CD4-positive, alpha-beta memory T cell (primary cell): ENCODE results near the gene SFTPB. TPM values are rescaled to one million over a fixed set of nuclear protein-coding genes. Genes with fewer than 3 reads are reported as not detected.
"Not testable (repeated sequence)": the region's sequence is repeated elsewhere in the genome, so short reads cannot be mapped to it uniquely, and the experiment has no call there.

Experiments used
- CTCF ChIA-PET: fragments of 350-600 bp; sonication (Branson Sonifier 250); formaldehyde crosslinking; loops from one replicate; lab custom pipeline; 2021; ENCODE audit warnings: inconsistent platforms; ENCODE audit not compliant: partially characterized antibody; lab: Charles Lee
- POLR2A ChIA-PET: fragments of 350-600 bp; sonication (Branson Sonifier 250); formaldehyde crosslinking; loops from one replicate; lab custom pipeline; 2021; ENCODE audit not compliant: partially characterized antibody; lab: Charles Lee
- DNase-seq, 5 donors: peaks; one replicate each; pipeline versions ENCODE4 v3.0.0 to v3.0.0-alpha.2; 2020 to 2022; ENCODE audit warnings: mixed read lengths in 1 of 5
- H3K27ac ChIP-seq: one replicate; pipeline ENCODE4 v1.7.0; 2013; ENCODE audit warnings: low read depth, low read length
- H3K27me3 ChIP-seq: 2 replicates; pipeline ENCODE4 v1.7.0; 2013; ENCODE audit warnings: mild to moderate bottlenecking, low read length, moderate library complexity; ENCODE audit not compliant: insufficient read depth
- H3K36me3 ChIP-seq: 2 replicates; pipeline ENCODE4 v1.7.0; 2013; ENCODE audit warnings: mild to moderate bottlenecking, low read length, moderate library complexity; ENCODE audit not compliant: insufficient read depth
- H3K4me1 ChIP-seq: 2 replicates; pipeline ENCODE4 v1.7.0; 2013; ENCODE audit warnings: mild to moderate bottlenecking, low read length, moderate library complexity; ENCODE audit not compliant: insufficient read depth
- H3K4me3 ChIP-seq, 2 donors: one replicate each; pipeline ENCODE4 v1.7.0; 2013; ENCODE audit warnings: low read length in 2 of 2, mild to moderate bottlenecking in 1 of 2
- H3K9me3 ChIP-seq, 2 donors: one replicate each; pipeline ENCODE4 v1.7.0; 2013; ENCODE audit warnings: low read length in 2 of 2, control low read depth in 1 of 2; ENCODE audit not compliant: control insufficient read depth in 1 of 2
- H3K27ac Mint-ChIP-seq, 7 donors: one replicate each; pipeline ENCODE4 v1.8.0; 2020 to 2021; ENCODE audit warnings: mixed read lengths in 7 of 7, mild to moderate bottlenecking in 6 of 7, inconsistent platforms in 3 of 7, moderate library complexity in 3 of 7
- H3K27me3 Mint-ChIP-seq, 2 donors: one replicate each; pipeline ENCODE4 v1.8.0; 2020 to 2021; ENCODE audit warnings: mixed read lengths in 2 of 2
- H3K36me3 Mint-ChIP-seq, 2 donors: one replicate each; pipeline ENCODE4 v1.8.0; 2020 to 2021; ENCODE audit warnings: mixed read lengths in 2 of 2, inconsistent platforms in 1 of 2, mild to moderate bottlenecking in 1 of 2
- H3K4me1 Mint-ChIP-seq, 4 donors: one replicate each; pipeline ENCODE4 v1.8.0; 2020 to 2021; ENCODE audit warnings: mixed read lengths in 4 of 4, mild to moderate bottlenecking in 1 of 4
- H3K4me3 Mint-ChIP-seq, 8 donors: one replicate each; pipeline ENCODE4 v1.8.0; 2020 to 2021; ENCODE audit warnings: mixed read lengths in 8 of 8, mild to moderate bottlenecking in 7 of 8, moderate library complexity in 6 of 8, inconsistent platforms in 3 of 8
- H3K9me3 Mint-ChIP-seq, 8 donors: one replicate each; pipeline ENCODE4 v1.8.0; 2020 to 2021; ENCODE audit warnings: mixed read lengths in 8 of 8, mild to moderate bottlenecking in 5 of 8, inconsistent platforms in 3 of 8, moderate library complexity in 1 of 8
- intact Hi-C: fragments of 100-400 bp; cut with micrococcal nuclease; formaldehyde crosslinking; loops from one replicate; pipeline ENCODE4 v1.15.1; 2023
- polyA plus RNA-seq, 2 donors: library from polyadenylated mRNA; unstranded; fragments of 300-500 nt; fragmentation: Illumina TruSeq; gene quantifications; one replicate each; pipeline ENCODE4 v1.2.3, GENCODE V29; 2021
- total RNA-seq, 2 experiments: library from RNA; stranded (reverse); gene quantifications; one replicate each; pipeline ENCODE4 v1.2.3, GENCODE V29; 2021

SFTPB gene
- total and polyA plus RNA-seq, 4 experiments from 2014 or later, result not detected

DNA sequence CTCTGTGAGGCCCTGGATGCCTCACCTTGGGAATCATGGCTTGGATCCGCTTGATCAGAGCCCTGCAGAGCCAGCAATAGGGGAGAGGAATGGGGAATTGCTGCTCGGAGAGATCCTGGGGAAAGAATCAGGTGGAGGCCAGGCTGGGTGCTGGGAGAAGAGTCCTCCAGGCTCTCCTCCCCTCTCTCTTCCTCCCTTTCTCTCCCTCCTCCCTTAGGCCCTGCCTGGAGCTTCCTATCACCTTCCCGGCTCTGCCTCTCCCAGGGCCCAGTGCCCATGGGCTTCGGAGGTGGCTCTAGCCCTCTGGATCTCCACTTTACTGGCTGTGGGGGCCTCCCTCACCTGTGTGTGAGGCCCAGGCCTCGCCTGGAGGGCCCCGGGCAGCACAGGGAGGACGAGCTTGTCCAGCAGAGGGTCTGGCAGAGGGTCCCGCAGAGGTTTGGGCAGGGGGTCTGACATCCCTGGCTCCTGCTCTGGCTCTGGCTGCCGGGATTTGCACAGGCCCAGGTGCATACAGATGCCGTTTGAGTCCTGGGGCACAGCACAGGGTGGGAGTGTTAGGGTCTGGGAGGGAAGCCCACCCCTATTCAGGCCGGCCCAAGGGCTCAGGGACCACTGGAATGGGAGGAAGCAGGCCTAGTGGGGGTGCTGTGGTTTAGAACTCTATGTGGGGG lies 2.6 kb downstream of the SFTPB start:
- intact Hi-C loops, result no loop called here
- H3K36me3 Mint-ChIP-seq, result no peaks in the 10 kb centered on the region
- no peak overlapping the region for H3K27ac ChIP-seq
- ChIA-PET POLR2A (no interaction called here), CTCF (no interaction called here)
- H3K27me3 ChIP-seq, result no peaks in the 10 kb centered on the region
- no peaks in the 10 kb centered on the region for H3K9me3 ChIP-seq
- no peaks in the 10 kb centered on the region for H3K4me1 Mint-ChIP-seq
- H3K4me1 ChIP-seq, result no peaks in the 10 kb centered on the region
- H3K9me3 Mint-ChIP-seq, result no peaks in the 10 kb centered on the region
- no peaks in the 10 kb centered on the region for H3K27me3 Mint-ChIP-seq
- no peak overlapping the region for H3K4me3 ChIP-seq
- no peak for DNase-seq
- H3K4me3 Mint-ChIP-seq, result no peak overlapping the region
- H3K27ac Mint-ChIP-seq, result no peak overlapping the region
- H3K36me3 ChIP-seq, result no peaks in the 10 kb centered on the region

DNA sequence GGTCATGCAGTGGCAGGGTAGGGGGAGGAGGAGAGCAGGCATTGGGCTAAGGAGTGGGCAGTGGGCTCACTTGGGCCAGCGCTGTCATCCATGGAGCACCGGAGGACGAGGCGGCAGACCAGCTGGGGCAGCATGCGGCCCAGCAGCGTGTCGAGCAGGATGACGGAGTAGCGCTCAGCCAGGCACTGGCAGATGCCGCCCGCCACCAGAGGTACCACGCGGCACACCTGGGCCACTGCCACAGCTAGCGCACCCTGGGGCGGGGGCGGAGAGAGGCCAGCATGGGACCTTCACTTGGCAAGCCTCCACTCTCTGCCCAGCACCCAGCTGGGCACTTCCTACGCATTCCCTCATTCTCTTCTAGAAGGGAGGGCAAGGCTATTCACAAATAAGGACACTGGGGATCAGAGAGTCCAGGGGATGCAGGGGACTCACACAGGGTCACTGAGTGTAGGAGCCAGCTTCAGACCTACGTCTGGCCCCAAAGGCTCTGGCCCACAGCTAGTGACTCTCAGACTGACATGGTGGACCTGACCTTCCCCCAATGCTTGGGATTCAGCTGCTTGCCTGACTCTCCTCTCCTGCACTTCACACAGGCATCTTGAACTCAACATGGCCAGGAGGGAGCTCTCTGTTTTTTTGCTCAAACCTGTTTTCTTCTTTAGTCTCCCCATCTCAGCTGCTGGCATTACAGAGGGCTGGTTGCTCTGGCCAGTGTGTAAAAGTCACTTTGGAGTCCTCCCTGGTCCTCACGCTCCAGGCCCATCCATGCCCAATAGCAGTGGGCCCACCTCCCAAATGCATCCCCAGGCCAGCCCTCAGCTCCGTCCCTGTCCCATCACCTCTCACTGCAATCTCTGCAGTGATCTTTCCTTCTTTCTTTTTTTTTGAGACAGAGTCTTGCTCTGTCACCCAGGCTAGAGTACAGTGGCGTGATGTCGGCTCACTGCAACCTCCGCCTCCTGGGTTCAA lies 4.1 kb downstream of the SFTPB start:
- Histone ChIP-seq H3K4me1 (no peaks in the 10 kb centered on the region), H3K36me3 (no peaks in the 10 kb centered on the region), H3K9me3 (no peaks in the 10 kb centered on the region), H3K4me3 (no peak overlapping the region), H3K27me3 (no peaks in the 10 kb centered on the region), H3K27ac (no peak overlapping the region)
- no peaks in the 10 kb centered on the region for H3K9me3 Mint-ChIP-seq
- DNase-seq, result no peak
- intact Hi-C loops, result no loop called here
- no peaks in the 10 kb centered on the region for H3K27me3 Mint-ChIP-seq
- H3K27ac Mint-ChIP-seq, result peak overlapping the region in 1 of 7 donors; percentile 5
- CTCF ChIA-PET, result interaction anchor here (0.5 kb wide), 1 partner anchor 11 kb away, joined by 3 read pairs; no protein-coding TSS in a partner anchor
- POLR2A ChIA-PET, result interaction anchor here (0.6 kb wide), 1 partner anchor 882 kb away, joined by 3 read pairs; no protein-coding TSS in a partner anchor
- no peak overlapping the region for H3K4me3 Mint-ChIP-seq
- H3K4me1 Mint-ChIP-seq, result no peaks in the 10 kb centered on the region
- H3K36me3 Mint-ChIP-seq, result peaks cover 2 to 4% of the 10 kb centered on the region in 2 donors

GRCh38 chr2:85662899-85663593 lies 5.0 kb downstream of the SFTPB start:
- CTCF ChIA-PET, result interaction anchor here (0.5 kb wide), 1 partner anchor 10 kb away, joined by 3 read pairs; no protein-coding TSS in a partner anchor
- POLR2A ChIA-PET, result no interaction called here

GRCh38 chr2:85661139-85661858 lies 6.7 kb downstream of the SFTPB start:
- no peaks in the 10 kb centered on the region for H3K9me3 ChIP-seq
- CTCF ChIA-PET, result interaction anchor here (1.2 kb wide), 1 partner anchor 29 kb away, joined by 4 read pairs; no protein-coding TSS in a partner anchor
- DNase-seq, result no peak
- no peak overlapping the region for H3K4me3 Mint-ChIP-seq
- H3K9me3 Mint-ChIP-seq, result no peaks in the 10 kb centered on the region
- no peaks in the 10 kb centered on the region for H3K36me3 ChIP-seq
- H3K27me3 Mint-ChIP-seq, result no peaks in the 10 kb centered on the region
- POLR2A ChIA-PET, result no interaction called here
- H3K4me3 ChIP-seq, result no peak overlapping the region
- no peaks in the 10 kb centered on the region for H3K4me1 ChIP-seq
- H3K27ac Mint-ChIP-seq, result no peak overlapping the region
- intact Hi-C loops, result no loop called here
- H3K27me3 ChIP-seq, result no peaks in the 10 kb centered on the region
- no peak overlapping the region for H3K27ac ChIP-seq
- H3K36me3 Mint-ChIP-seq, result peaks cover 6 to 14% of the 10 kb centered on the region in 2 donors
- no peaks in the 10 kb centered on the region for H3K4me1 Mint-ChIP-seq

More at GRCh38 chr2:85662899-85663593, 5.0 kb downstream of the SFTPB start:
- Mint-ChIP-seq H3K4me1 (no peaks in the 10 kb centered on the region), H3K27ac (no peak overlapping the region), H3K4me3 (no peak overlapping the region), H3K9me3 (no peaks in the 10 kb centered on the region), H3K36me3 (peaks cover 6 to 7% of the 10 kb centered on the region in 2 donors), H3K27me3 (no peaks in the 10 kb centered on the region)
- H3K27me3 ChIP-seq, result no peaks in the 10 kb centered on the region
- H3K4me1 ChIP-seq, result no peaks in the 10 kb centered on the region
- intact Hi-C loops, result no loop called here
- no peaks in the 10 kb centered on the region for H3K36me3 ChIP-seq
- H3K4me3 ChIP-seq, result no peak overlapping the region
- H3K9me3 ChIP-seq, result no peaks in the 10 kb centered on the region
- no peak for DNase-seq
- H3K27ac ChIP-seq, result no peak overlapping the region

GRCh38 chr2:85660725-85661124 lies 7.3 kb downstream of the SFTPB start:
- intact Hi-C loops, result no loop called here
- no peak overlapping the region for H3K4me3 ChIP-seq
- H3K27me3 Mint-ChIP-seq, result no peaks in the 10 kb centered on the region
- H3K4me3 Mint-ChIP-seq, result no peak overlapping the region
- no peaks in the 10 kb centered on the region for H3K4me1 Mint-ChIP-seq
- H3K27me3 ChIP-seq, result no peaks in the 10 kb centered on the region
- ChIA-PET CTCF (interaction anchor here (1.2 to 3.5 kb wide), 2 partner anchors 24 to 28 kb away, joined by 4 to 17 read pairs; no protein-coding TSS in a partner anchor), POLR2A (no interaction called here)
- H3K9me3 ChIP-seq, result no peaks in the 10 kb centered on the region
- H3K27ac Mint-ChIP-seq, result no peak overlapping the region
- no peak overlapping the region for H3K27ac ChIP-seq
- no peaks in the 10 kb centered on the region for H3K36me3 ChIP-seq
- no peak for DNase-seq
- H3K9me3 Mint-ChIP-seq, result no peaks in the 10 kb centered on the region
- H3K36me3 Mint-ChIP-seq, result peaks cover 10 to 20% of the 10 kb centered on the region in 2 donors
- no peaks in the 10 kb centered on the region for H3K4me1 ChIP-seq

- CTCF ChIA-PET, result interaction anchor here (1.2 to 3.5 kb wide), 2 partner anchors 23 to 28 kb away, joined by 4 to 17 read pairs; no protein-coding TSS in a partner anchor
- H3K9me3 ChIP-seq, intact Hi-C loops, H3K4me3 Mint-ChIP-seq, H3K27ac Mint-ChIP-seq, H3K27ac ChIP-seq, POLR2A ChIA-PET, DNase-seq, H3K27me3 Mint-ChIP-seq, H3K4me1 ChIP-seq, H3K36me3 ChIP-seq, H3K27me3 ChIP-seq, H3K4me1 Mint-ChIP-seq, H3K9me3 Mint-ChIP-seq, H3K4me3 ChIP-seq: not testable (repeated sequence)
- H3K36me3 Mint-ChIP-seq, result peaks cover 10 to 23% of the 10 kb centered on the region in 2 donors
Observed at GRCh38 chr2:85660301-85660700, 7.7 kb downstream of the SFTPB start.
